ENCODE measurements around the gene RRP8.

DNA sequence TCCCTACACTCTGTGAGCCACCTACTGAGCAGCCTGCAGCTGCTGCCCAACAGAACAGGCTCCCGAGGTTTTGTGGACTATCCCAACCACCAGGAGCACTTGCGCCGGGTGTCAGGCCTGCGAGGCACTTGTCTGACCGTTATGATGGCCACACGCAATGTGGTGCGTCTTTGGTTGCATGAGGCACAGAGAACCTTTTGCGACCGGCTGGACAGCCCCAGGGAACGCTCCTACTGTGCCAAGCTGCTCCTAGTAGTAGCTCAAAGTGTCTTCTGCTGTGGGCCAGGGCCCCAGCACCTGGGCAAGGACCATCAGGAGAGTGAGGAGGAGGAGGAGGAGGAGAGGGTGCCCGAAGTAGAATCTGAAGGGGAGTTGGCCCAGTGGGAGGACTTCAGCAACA lies 46.4 kb downstream of the RRP8 start:
- TF ChIP-seq, protein P1, sequence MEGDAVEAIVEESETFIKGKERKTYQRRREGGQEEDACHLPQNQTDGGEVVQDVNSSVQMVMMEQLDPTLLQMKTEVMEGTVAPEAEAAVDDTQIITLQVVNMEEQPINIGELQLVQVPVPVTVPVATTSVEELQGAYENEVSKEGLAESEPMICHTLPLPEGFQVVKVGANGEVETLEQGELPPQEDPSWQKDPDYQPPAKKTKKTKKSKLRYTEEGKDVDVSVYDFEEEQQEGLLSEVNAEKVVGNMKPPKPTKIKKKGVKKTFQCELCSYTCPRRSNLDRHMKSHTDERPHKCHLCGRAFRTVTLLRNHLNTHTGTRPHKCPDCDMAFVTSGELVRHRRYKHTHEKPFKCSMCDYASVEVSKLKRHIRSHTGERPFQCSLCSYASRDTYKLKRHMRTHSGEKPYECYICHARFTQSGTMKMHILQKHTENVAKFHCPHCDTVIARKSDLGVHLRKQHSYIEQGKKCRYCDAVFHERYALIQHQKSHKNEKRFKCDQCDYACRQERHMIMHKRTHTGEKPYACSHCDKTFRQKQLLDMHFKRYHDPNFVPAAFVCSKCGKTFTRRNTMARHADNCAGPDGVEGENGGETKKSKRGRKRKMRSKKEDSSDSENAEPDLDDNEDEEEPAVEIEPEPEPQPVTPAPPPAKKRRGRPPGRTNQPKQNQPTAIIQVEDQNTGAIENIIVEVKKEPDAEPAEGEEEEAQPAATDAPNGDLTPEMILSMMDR (IDR thresholded peaks at IDR 0.05; ENCODE audit: low read length), result no peak
- TF ChIP-seq EZH2phosphoT487 (IDR thresholded peaks at IDR 0.05; ENCODE audit: low read length) (no peak), EZH2 (optimal IDR thresholded peaks at IDR 0.05; ENCODE audit: low read depth, low read length) (no peak)

Data from MM.1S (cell line).